ENCODE measurements around the gene HIP1. TPM values are rescaled to one million over a fixed set of nuclear protein-coding genes. Genes with fewer than 3 reads are reported as not detected.
A peak's percentile ranks its signal among the peaks of the same experiment; 100 is the strongest.

Gene HIP1
- total and polyA plus RNA-seq, 2 of the 13 experiments (the other 11 are each of a cell fraction or from before 2014, with no cell fraction given), result 4.5 to 6.2 TPM

DNA sequence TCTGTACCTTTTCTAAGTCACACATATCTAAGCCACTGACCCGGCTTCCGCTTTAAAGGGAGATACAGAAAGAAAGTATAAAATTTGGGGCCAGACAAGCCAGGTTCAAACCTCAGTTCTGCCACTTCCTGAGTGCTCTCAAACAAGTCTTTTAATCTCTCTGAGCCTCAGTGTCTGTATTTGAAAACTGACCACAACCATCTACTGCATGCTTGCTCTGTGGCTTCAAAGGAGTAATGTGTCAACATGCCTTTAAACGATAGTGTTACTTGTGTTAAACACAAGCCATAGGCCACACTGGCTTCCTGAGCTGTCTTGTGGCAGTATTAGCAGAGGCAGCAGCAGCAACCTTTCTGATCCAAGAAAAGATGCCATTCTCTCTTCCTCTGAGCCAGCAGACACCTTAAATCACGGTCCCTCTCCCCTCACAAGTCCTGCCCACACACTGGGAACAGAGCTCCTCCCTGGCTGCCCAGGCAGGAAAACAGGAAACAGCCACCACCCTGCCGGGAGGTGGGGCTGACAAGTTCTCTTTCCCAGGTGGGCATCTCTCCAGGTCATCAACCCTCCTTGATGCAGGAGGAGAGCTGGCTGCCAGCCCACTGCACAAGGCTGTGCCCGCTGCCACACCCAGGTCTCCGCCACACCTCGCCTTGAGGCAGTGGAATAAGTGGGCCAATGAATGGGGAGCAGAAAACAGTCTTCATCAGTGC lies 10.7 kb downstream of the HIP1 start (continued):
- peak; percentile 31; the same call in 1 of the 2 replicates for TF ChIP-seq GABPB1 (CRISPR knock-in tag; IDR thresholded peaks at IDR 0.05)
- TF ChIP-seq GZF1 (CRISPR knock-in tag; IDR thresholded peaks at IDR 0.05), result no peak
- TF ChIP-seq KLF9 (CRISPR knock-in tag; IDR thresholded peaks at IDR 0.05; ENCODE audit: low read depth), result no peak
- no peak for TF ChIP-seq ZNF710 (CRISPR knock-in tag; IDR thresholded peaks at IDR 0.05; ENCODE audit: borderline replicate concordance)
- TF ChIP-seq, protein P1, sequence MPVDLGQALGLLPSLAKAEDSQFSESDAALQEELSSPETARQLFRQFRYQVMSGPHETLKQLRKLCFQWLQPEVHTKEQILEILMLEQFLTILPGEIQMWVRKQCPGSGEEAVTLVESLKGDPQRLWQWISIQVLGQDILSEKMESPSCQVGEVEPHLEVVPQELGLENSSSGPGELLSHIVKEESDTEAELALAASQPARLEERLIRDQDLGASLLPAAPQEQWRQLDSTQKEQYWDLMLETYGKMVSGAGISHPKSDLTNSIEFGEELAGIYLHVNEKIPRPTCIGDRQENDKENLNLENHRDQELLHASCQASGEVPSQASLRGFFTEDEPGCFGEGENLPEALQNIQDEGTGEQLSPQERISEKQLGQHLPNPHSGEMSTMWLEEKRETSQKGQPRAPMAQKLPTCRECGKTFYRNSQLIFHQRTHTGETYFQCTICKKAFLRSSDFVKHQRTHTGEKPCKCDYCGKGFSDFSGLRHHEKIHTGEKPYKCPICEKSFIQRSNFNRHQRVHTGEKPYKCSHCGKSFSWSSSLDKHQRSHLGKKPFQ (CRISPR knock-in tag; IDR thresholded peaks at IDR 0.05; ENCODE audit: insufficient replicate concordance), result no peak
- no peak for TF ChIP-seq TOPORS (CRISPR knock-in tag; IDR thresholded peaks at IDR 0.05)
- TF ChIP-seq, protein P2, sequence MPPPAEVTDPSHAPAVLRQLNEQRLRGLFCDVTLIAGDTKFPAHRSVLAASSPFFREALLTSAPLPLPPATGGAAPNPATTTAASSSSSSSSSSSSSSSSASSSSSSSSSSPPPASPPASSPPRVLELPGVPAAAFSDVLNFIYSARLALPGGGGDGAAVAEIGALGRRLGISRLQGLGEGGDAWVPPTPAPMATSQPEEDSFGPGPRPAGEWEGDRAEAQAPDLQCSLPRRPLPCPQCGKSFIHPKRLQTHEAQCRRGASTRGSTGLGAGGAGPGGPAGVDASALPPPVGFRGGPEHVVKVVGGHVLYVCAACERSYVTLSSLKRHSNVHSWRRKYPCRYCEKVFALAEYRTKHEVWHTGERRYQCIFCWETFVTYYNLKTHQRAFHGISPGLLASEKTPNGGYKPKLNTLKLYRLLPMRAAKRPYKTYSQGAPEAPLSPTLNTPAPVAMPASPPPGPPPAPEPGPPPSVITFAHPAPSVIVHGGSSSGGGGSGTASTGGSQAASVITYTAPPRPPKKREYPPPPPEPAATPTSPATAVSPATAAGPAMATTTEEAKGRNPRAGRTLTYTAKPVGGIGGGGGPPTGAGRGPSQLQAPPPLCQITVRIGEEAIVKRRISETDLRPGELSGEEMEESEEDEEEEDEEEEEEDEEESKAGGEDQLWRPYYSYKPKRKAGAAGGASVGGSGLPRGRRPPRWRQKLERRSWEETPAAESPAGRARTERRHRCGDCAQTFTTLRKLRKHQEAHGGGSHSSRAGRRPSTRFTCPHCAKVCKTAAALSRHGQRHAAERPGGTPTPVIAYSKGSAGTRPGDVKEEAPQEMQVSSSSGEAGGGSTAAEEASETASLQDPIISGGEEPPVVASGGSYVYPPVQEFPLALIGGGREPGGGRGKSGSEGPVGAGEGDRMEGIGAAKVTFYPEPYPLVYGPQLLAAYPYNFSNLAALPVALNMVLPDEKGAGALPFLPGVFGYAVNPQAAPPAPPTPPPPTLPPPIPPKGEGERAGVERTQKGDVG (CRISPR knock-in tag; IDR thresholded peaks at IDR 0.05; ENCODE audit: borderline replicate concordance), result no peak
- TF ChIP-seq, protein P3, sequence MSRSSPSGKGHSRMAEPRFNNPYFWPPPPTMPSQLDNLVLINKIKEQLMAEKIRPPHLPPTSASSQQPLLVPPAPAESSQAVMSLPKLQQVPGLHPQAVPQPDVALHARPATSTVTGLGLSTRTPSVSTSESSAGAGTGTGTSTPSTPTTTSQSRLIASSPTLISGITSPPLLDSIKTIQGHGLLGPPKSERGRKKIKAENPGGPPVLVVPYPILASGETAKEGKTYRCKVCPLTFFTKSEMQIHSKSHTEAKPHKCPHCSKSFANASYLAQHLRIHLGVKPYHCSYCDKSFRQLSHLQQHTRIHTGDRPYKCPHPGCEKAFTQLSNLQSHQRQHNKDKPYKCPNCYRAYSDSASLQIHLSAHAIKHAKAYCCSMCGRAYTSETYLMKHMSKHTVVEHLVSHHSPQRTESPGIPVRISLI (CRISPR knock-in tag; IDR thresholded peaks at IDR 0.05; ENCODE audit: borderline replicate concordance), result no peak
- TF ChIP-seq GFI1 (CRISPR knock-in tag; IDR thresholded peaks at IDR 0.05; ENCODE audit: borderline replicate concordance), result peak; percentile 91
- TF ChIP-seq ISL2 (CRISPR knock-in tag; IDR thresholded peaks at IDR 0.05), result peak; percentile 51
- TF ChIP-seq EED (CRISPR knock-in tag; IDR thresholded peaks at IDR 0.05), result no peak
- TF ChIP-seq KLF11 (CRISPR knock-in tag; IDR thresholded peaks at IDR 0.05), result no peak
- no peak for TF ChIP-seq PRDM15 (CRISPR knock-in tag; IDR thresholded peaks at IDR 0.05)

All from HepG2 (cell line).